H1 (cell line): ENCODE measurements around the gene PLA2G4A. TPM values are rescaled to one million over a fixed set of nuclear protein-coding genes. Genes with fewer than 3 reads are reported as not detected.

ENCODE experiments used
- CTCF ChIA-PET: fragments of 300-600 bp; sonication (Branson Sonifier 250); formaldehyde crosslinking; loops from one replicate; lab custom pipeline; 2021; ENCODE audit not compliant: partially characterized antibody; lab: Charles Lee
- POLR2A ChIA-PET: fragments of 300-600 bp; sonication (Branson Sonifier 250); formaldehyde crosslinking; loops from one replicate; lab custom pipeline; 2021; ENCODE audit warnings: inconsistent platforms; ENCODE audit not compliant: partially characterized antibody; lab: Charles Lee
- DNase-seq, 2 experiments: peaks; one replicate each; pipeline versions ENCODE4 v3.0.0 to v3.0.0-alpha.2; 2010 to 2022; ENCODE audit warnings: low spot score in 2 of 2, low read depth in 1 of 2, mixed read lengths in 1 of 2
- FAIRE-seq: peaks from 2 replicates; lab custom pipeline; 2011; peaks lifted over from hg19 to GRCh38; lab: Jason Lieb, UNC
- H2AFZ ChIP-seq: 2 replicates; pipeline ENCODE4 v1.8.1; 2012; ENCODE audit warnings: low read length, inconsistent platforms
- H2AK5ac ChIP-seq: 2 replicates; pipeline ENCODE4 v1.6.1; 2013; ENCODE audit warnings: low read depth, low read length
- H2BK120ac ChIP-seq: replicated peaks from 2 replicates; pipeline ENCODE3; 2013; ENCODE audit warnings: low read depth, low read length, inconsistent platforms
- H2BK12ac ChIP-seq: 2 replicates; pipeline ENCODE4 v1.6.1; 2013; ENCODE audit warnings: low read depth, low read length
- H2BK15ac ChIP-seq: 2 replicates; pipeline ENCODE4 v1.6.1; 2013; ENCODE audit warnings: low read length
- H2BK20ac ChIP-seq: 2 replicates; pipeline ENCODE4 v1.6.1; 2013; ENCODE audit warnings: low read length
- H2BK5ac ChIP-seq: 2 replicates; pipeline ENCODE4 v1.6.1; 2013; ENCODE audit warnings: low read depth, low read length
- H3K14ac ChIP-seq: 2 replicates; pipeline ENCODE4 v1.6.1; 2013; ENCODE audit warnings: inconsistent platforms; ENCODE audit not compliant: insufficient read length
- H3K18ac ChIP-seq: 2 replicates; pipeline ENCODE4 v1.6.1; 2013; ENCODE audit warnings: low read length; ENCODE audit errors: extremely low read depth
- H3K23ac ChIP-seq: 2 replicates; pipeline ENCODE4 v1.6.1; 2013; ENCODE audit warnings: inconsistent platforms; ENCODE audit not compliant: insufficient read length
- H3K23me2 ChIP-seq: 2 replicates; pipeline ENCODE4 v1.6.1; 2013; ENCODE audit warnings: low read depth, low read length
- H3K27ac ChIP-seq: 2 replicates; pipeline ENCODE4 v1.6.1; 2011; ENCODE audit warnings: low read depth, low read length, inconsistent platforms
- H3K27me3 ChIP-seq, 4 experiments: replicated peaks in 1 of 4; 1 replicate in 1 of 4; 2 replicates in 3 of 4; pipeline versions ENCODE4 v1.6.1 to v1.8.1; 2011 to 2013; ENCODE audit warnings: low read length in 3 of 4, mild to moderate bottlenecking in 3 of 4, inconsistent platforms in 2 of 4, mixed read lengths in 2 of 4, moderate library complexity in 1 of 4; ENCODE audit not compliant: control insufficient read depth in 3 of 4, insufficient read depth in 3 of 4; ENCODE audit errors: extremely low read depth in 1 of 4
- H3K36me3 ChIP-seq, 4 experiments: 2 replicates each; pipeline versions ENCODE4 v1.6.1 to v1.8.1; 2011 to 2013; ENCODE audit warnings: mild to moderate bottlenecking in 4 of 4, low read length in 3 of 4, moderate library complexity in 2 of 4, control low read depth in 1 of 4, inconsistent platforms in 1 of 4; ENCODE audit not compliant: insufficient read depth in 4 of 4, control insufficient read depth in 2 of 4
- H3K4ac ChIP-seq: replicated peaks from 2 replicates; pipeline ENCODE3; 2013; ENCODE audit warnings: low read length, low read depth, mixed read lengths, inconsistent platforms; ENCODE audit not compliant: insufficient read length
- H3K4me1 ChIP-seq, 4 experiments: replicated peaks in 1 of 4; 1 replicate in 1 of 4; 2 replicates in 3 of 4; pipeline versions ENCODE4 v1.6.1 to v1.8.1; 2011 to 2013; ENCODE audit warnings: low read length in 3 of 4, inconsistent platforms in 2 of 4, mixed read lengths in 1 of 4; ENCODE audit not compliant: insufficient read depth in 4 of 4, control insufficient read depth in 3 of 4
- H3K4me2 ChIP-seq, 2 experiments: 2 replicates each; pipeline versions ENCODE4 v1.6.1 to v1.8.1; 2011 to 2013; ENCODE audit warnings: low read depth in 2 of 2, low read length in 2 of 2, control low read depth in 1 of 2, inconsistent platforms in 1 of 2, mild to moderate bottlenecking in 1 of 2; ENCODE audit not compliant: insufficient read depth in 1 of 2
- H3K4me3 ChIP-seq, 4 experiments: fragments of 200-600, 300-600 bp in 1 of 4; sonication (generic), shearing (Covaris generic), sonication (Bioruptor Twin) in 1 of 4; 2 replicates each; pipeline versions ENCODE4 v1.5.1 to v1.8.1; 2011 to 2016; ENCODE audit warnings: low read length in 4 of 4, low read depth in 3 of 4, control low read depth in 2 of 4, inconsistent platforms in 2 of 4, mild to moderate bottlenecking in 2 of 4, mixed read lengths in 1 of 4, moderate library complexity in 1 of 4; ENCODE audit not compliant: insufficient read depth in 2 of 4; ENCODE audit errors: extremely low read depth in 1 of 4
- H3K56ac ChIP-seq: replicated peaks from 2 replicates; pipeline ENCODE3; 2013; ENCODE audit warnings: low read depth, mild to moderate bottlenecking, mixed read lengths, low read length, inconsistent platforms; ENCODE audit not compliant: insufficient read length
- H3K79me1 ChIP-seq: 2 replicates; pipeline ENCODE4 v1.6.1; 2013; ENCODE audit warnings: low read depth, low read length, control low read depth
- H3K79me2 ChIP-seq, 2 experiments: 2 replicates each; pipeline versions ENCODE4 v1.6.1 to v1.8.1; 2012 to 2013; ENCODE audit warnings: low read length in 2 of 2, mild to moderate bottlenecking in 2 of 2, inconsistent platforms in 1 of 2; ENCODE audit not compliant: insufficient read depth in 2 of 2, control insufficient read depth in 1 of 2
- H3K9ac ChIP-seq, 4 experiments: replicated peaks in 1 of 4; 1 replicate in 1 of 4; 2 replicates in 3 of 4; pipeline versions ENCODE4 v1.6.1 to v1.8.1; 2011 to 2013; ENCODE audit warnings: low read depth in 3 of 4, low read length in 3 of 4, control low read depth in 2 of 4, mild to moderate bottlenecking in 2 of 4, moderate library complexity in 2 of 4, inconsistent platforms in 1 of 4; ENCODE audit errors: extremely low read depth in 1 of 4
- H3K9me3 ChIP-seq, 2 experiments: 2 replicates each; pipeline versions ENCODE4 v1.6.1 to v1.8.1; 2012 to 2013; ENCODE audit warnings: mild to moderate bottlenecking in 2 of 2, moderate library complexity in 2 of 2, control low read depth in 1 of 2, inconsistent platforms in 1 of 2, low read depth in 1 of 2, low read length in 1 of 2, mixed read lengths in 1 of 2; ENCODE audit not compliant: insufficient read depth in 2 of 2
- H4K20me1 ChIP-seq, 2 experiments: replicated peaks in 1 of 2; 2 replicates each; pipeline versions ENCODE3 to v1.8.1; 2011 to 2013; ENCODE audit warnings: inconsistent platforms in 2 of 2, low read length in 2 of 2, mild to moderate bottlenecking in 1 of 2; ENCODE audit not compliant: insufficient read depth in 2 of 2, control insufficient read depth in 1 of 2
- H4K5ac ChIP-seq: 2 replicates; pipeline ENCODE4 v1.6.1; 2013; ENCODE audit warnings: low read length, low read depth, mixed read lengths, inconsistent platforms; ENCODE audit not compliant: insufficient read length
- H4K8ac ChIP-seq: 2 replicates; pipeline ENCODE4 v1.8.0; 2013; ENCODE audit warnings: mild to moderate bottlenecking, moderate library complexity, low read length, inconsistent platforms; ENCODE audit not compliant: insufficient read depth; ENCODE audit errors: extremely low read depth
- H4K91ac ChIP-seq: replicated peaks from 2 replicates; pipeline ENCODE3; 2013; ENCODE audit warnings: low read length, mixed read lengths, inconsistent platforms; ENCODE audit not compliant: insufficient read length
- CEBPB ChIP-seq: IDR thresholded peaks from 2 replicates; pipeline ENCODE4 v1.6.1; 2012; ENCODE audit warnings: low read depth, low read length
- GABPA ChIP-seq: IDR thresholded peaks from 2 replicates; pipeline ENCODE4 v1.6.1; 2011; ENCODE audit warnings: mild to moderate bottlenecking, low read length, moderate library complexity, borderline replicate concordance; ENCODE audit not compliant: insufficient read depth
- SP4 ChIP-seq: IDR thresholded peaks from 2 replicates; pipeline ENCODE4 v1.6.1; 2012; ENCODE audit warnings: low read length, inconsistent platforms
- TCF12 ChIP-seq: IDR thresholded peaks from 2 replicates; pipeline ENCODE4 v1.6.1; 2011; ENCODE audit warnings: low read depth, mild to moderate bottlenecking, low read length
- WGBS, 2 experiments: shearing (Covaris generic) in 1 of 2; methylation state at CpG; one replicate each; pipeline versions ENCODE4 v1.1.6 to v1.1.7; 2013 to 2015; ENCODE audit warnings: low lambda C conversion rate in 2 of 2, mixed read lengths in 2 of 2, inconsistent platforms in 1 of 2, low coverage in 1 of 2, missing lambda C conversion rate in 1 of 2; ENCODE audit not compliant: insufficient replicate concordance in 2 of 2, insufficient coverage in 1 of 2, insufficient read length in 1 of 2; ENCODE audit errors: extremely low coverage in 1 of 2, missing lambda C conversion rate in 1 of 2; 5-methylcytosine and 5-hydroxymethylcytosine counted together
- polyA plus RNA-seq, 7 experiments: library from polyadenylated mRNA; depleted of rRNA in 3 of 7; stranded (reverse) in 5 of 7; unstranded in 2 of 7; fragments of >200 nt in 5 of 7; fragments of 200-250 nt in 2 of 7; gene quantifications; 1 replicate in 5 of 7; 2 replicates in 1 of 7; 4 replicates in 1 of 7; pipeline versions ENCODE4 v1.2.1 to v1.2.3, GENCODE V29; 2011 to 2013; ENCODE audit warnings: missing spikeins in 2 of 7, mixed read lengths in 2 of 7
- total RNA-seq: library from RNA; stranded (reverse); fragmentation: NEBNext Ultra II Directional; extraction: Animal tissue kit (Norgen Biotek cat#: 25700); gene quantifications from 2 replicates; pipeline ENCODE4 v1.2.1, GENCODE V29; 2021
- TF ChIP-seq, protein P1 (sequence below): IDR thresholded peaks from 2 replicates; pipeline ENCODE4 v1.6.1; 2012; ENCODE audit warnings: low read length, inconsistent platforms
- TF ChIP-seq, protein P2 (sequence below): IDR thresholded peaks from 2 replicates; pipeline ENCODE4 v1.6.1; 2011; ENCODE audit warnings: low read length, improper control_type of control experiment

PLA2G4A gene
- total and polyA plus RNA-seq, 2 of the 8 experiments (the other 6 are each of a cell fraction or from before 2014, with no cell fraction given), result 0.63 to 1.4 TPM

DNA sequence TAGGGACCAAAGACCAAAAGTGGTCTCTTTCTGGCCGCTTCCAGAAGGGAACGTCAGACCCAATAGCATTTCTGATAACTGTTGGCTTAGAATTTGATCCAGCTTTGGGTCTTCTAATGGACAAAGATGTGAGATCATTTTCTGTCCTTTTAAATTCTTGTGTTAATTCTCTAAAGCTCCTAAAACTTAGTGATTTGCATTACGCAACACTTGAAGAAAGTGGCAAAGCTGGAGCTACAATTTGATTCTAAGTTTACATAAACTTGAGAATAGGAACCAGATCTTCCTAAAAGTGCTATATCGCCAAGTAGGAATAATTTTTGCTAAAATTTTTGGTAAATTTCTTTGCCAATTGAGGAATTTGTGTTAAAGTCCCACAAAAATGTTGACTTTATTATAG is 21.6 kb upstream of the PLA2G4A start:
- H3K36me3 ChIP-seq, result no peaks in the 10 kb centered on the region
- H3K23ac ChIP-seq, result no peak overlapping the region
- no peak for DNase-seq
- no peak overlapping the region for H3K14ac ChIP-seq
- H4K20me1 ChIP-seq, result no peaks in the 10 kb centered on the region
- H3K27ac ChIP-seq, result no peak overlapping the region
- ChIA-PET CTCF (interaction anchor here (0.6 to 2.8 kb wide), 4 partner anchors 10 to 305 kb away, joined by 3 to 11 read pairs (median 4); no protein-coding TSS in a partner anchor), POLR2A (no interaction called here)
- no peaks in the 10 kb centered on the region for H3K79me1 ChIP-seq
- H3K27me3 ChIP-seq, result no peaks in the 10 kb centered on the region
- H2BK20ac ChIP-seq, result no peak overlapping the region
- 89% methylated on average over 4 of the region's 4 CpGs; no CpG with 5 or more reads in 1 of the 2 experiments for WGBS, 2 experiments
- H2BK15ac ChIP-seq, result no peak overlapping the region
- no peak overlapping the region for H3K4me2 ChIP-seq
- no peak overlapping the region for H2BK120ac ChIP-seq
- H2AK5ac ChIP-seq, result no peak overlapping the region
- no peak overlapping the region for H2BK12ac ChIP-seq
- no peak for FAIRE-seq
- H3K9me3 ChIP-seq, result no peaks in the 10 kb centered on the region
- TF ChIP-seq, protein P1, sequence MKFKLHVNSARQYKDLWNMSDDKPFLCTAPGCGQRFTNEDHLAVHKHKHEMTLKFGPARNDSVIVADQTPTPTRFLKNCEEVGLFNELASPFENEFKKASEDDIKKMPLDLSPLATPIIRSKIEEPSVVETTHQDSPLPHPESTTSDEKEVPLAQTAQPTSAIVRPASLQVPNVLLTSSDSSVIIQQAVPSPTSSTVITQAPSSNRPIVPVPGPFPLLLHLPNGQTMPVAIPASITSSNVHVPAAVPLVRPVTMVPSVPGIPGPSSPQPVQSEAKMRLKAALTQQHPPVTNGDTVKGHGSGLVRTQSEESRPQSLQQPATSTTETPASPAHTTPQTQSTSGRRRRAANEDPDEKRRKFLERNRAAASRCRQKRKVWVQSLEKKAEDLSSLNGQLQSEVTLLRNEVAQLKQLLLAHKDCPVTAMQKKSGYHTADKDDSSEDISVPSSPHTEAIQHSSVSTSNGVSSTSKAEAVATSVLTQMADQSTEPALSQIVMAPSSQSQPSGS, result no peak
- TF ChIP-seq GABPA (no peak), CEBPB (peak; percentile 72), TCF12 (no peak), SP4 (no peak)
- TF ChIP-seq, protein P2, sequence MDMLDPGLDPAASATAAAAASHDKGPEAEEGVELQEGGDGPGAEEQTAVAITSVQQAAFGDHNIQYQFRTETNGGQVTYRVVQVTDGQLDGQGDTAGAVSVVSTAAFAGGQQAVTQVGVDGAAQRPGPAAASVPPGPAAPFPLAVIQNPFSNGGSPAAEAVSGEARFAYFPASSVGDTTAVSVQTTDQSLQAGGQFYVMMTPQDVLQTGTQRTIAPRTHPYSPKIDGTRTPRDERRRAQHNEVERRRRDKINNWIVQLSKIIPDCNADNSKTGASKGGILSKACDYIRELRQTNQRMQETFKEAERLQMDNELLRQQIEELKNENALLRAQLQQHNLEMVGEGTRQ, result no peak
- no peak overlapping the region for H3K56ac ChIP-seq
- no peak overlapping the region for H3K4ac ChIP-seq
- no peak overlapping the region for H2AFZ ChIP-seq
- no peak overlapping the region for H4K91ac ChIP-seq
- H3K4me3 ChIP-seq, result no peak overlapping the region
- no peaks in the 10 kb centered on the region for H3K79me2 ChIP-seq
- no peak overlapping the region for H4K5ac ChIP-seq
- no peak overlapping the region for H3K18ac ChIP-seq
- H4K8ac ChIP-seq, result no peak overlapping the region
- no peaks in the 10 kb centered on the region for H3K23me2 ChIP-seq
- no peak overlapping the region for H2BK5ac ChIP-seq
- no peak overlapping the region for H3K9ac ChIP-seq
- H3K4me1 ChIP-seq, result no peaks in the 10 kb centered on the region
